Breast epithelium (tissue), 4 donors: Measurements from ENCODE around the gene CFAP91. TPM values are rescaled to one million over a fixed set of nuclear protein-coding genes. Genes with fewer than 3 reads are reported as not detected.
"Not testable (repeated sequence)": the region's sequence is repeated elsewhere in the genome, so short reads cannot be mapped to it uniquely, and the experiment has no call there.

Source experiments
- DNase-seq, 2 donors: peaks; one replicate each; pipeline ENCODE4 v3.0.0-alpha.2; 2019; ENCODE audit warnings: low spot score in 2 of 2
- H3K27ac ChIP-seq, 2 donors: fragments of 200-600 bp; sonication (generic) in 1 of 2; one replicate each; pipeline ENCODE4 v1.5.1; 2016 to 2019; ENCODE audit warnings: mild to moderate bottlenecking in 1 of 2
- H3K27me3 ChIP-seq, 2 donors: fragments of 200-600 bp; sonication (generic) in 1 of 2; one replicate each; pipeline versions ENCODE4 v1.5.1 to v1.6.0; 2017 to 2019; ENCODE audit warnings: control low read depth in 1 of 2, mild to moderate bottlenecking in 1 of 2
- H3K36me3 ChIP-seq: fragments of 200-600 bp; one replicate; pipeline ENCODE4 v1.5.1; 2019
- H3K4me1 ChIP-seq, 2 donors: fragments of 200-600 bp; sonication (generic); one replicate each; pipeline ENCODE4 v1.5.1; 2016 to 2019; ENCODE audit warnings: control low read depth in 1 of 2
- H3K4me3 ChIP-seq, 3 donors: fragments of 200-600 bp; sonication (generic); 1 replicate in 2 of 3; 2 replicates in 1 of 3; pipeline ENCODE4 v1.5.1; 2016 to 2019; ENCODE audit warnings: mild to moderate bottlenecking in 3 of 3, moderate library complexity in 2 of 3
- H3K9me3 ChIP-seq, 2 donors: fragments of 200-600 bp; sonication (generic) in 1 of 2; one replicate each; pipeline ENCODE4 v1.5.1; 2016 to 2019; ENCODE audit warnings: control low read depth in 1 of 2
- CTCF ChIP-seq, 3 donors: fragments of 450-650 bp; IDR thresholded peaks; one replicate each; pipeline ENCODE4 v1.5.1; 2016 to 2017; ENCODE audit warnings: antibody characterized with exemption in 3 of 3, mild to moderate bottlenecking in 3 of 3, moderate library complexity in 3 of 3
- POLR2A ChIP-seq: fragments of 450-650 bp; IDR thresholded peaks from one replicate; pipeline ENCODE4 v1.6.1; 2016; ENCODE audit warnings: antibody characterized with exemption, mild to moderate bottlenecking, moderate library complexity
- POLR2AphosphoS5 ChIP-seq, 3 donors: sonication (generic); formaldehyde crosslinking; IDR thresholded peaks; one replicate each; pipeline ENCODE4 v1.6.1; 2017; ENCODE audit warnings: antibody characterized with exemption in 3 of 3
- intact Hi-C: fragments of 100-400 bp; cut with DNase I; formaldehyde crosslinking; loops from one replicate; pipeline ENCODE4 v1.15.1; 2023; ENCODE audit warnings: low total_unique reads
- total RNA-seq, 3 donors: library from RNA; depleted of rRNA; stranded (reverse); fragments of >200 nt; gene quantifications; one replicate each; pipeline ENCODE4 v1.1.0, GENCODE V29; 2016

The CFAP91 gene
- total RNA-seq, 3 donors from 2014 or later, result 4.3 to 25.2 (median 24.6) TPM

- Histone ChIP-seq H3K9me3 (no peaks in the 10 kb centered on the region), H3K4me1 (peaks cover 0 to 10% of the 10 kb centered on the region in 2 donors), H3K36me3 (no peaks in the 10 kb centered on the region), H3K27me3 (no peaks in the 10 kb centered on the region), H3K27ac (peak overlapping the region; percentile 90 to 95), H3K4me3 (peak overlapping the region; percentile 61 to 83 (median 83))
- TF ChIP-seq POLR2A (no peak), POLR2AphosphoS5 (IDR thresholded peaks at IDR 0.05) (no peak), CTCF (IDR thresholded peaks at IDR 0.05) (no peak)
- DNase-seq, result no peak
- intact Hi-C loops, result no loop called here
Observed at GRCh38 chr3:119676020-119676419, 26.8 kb upstream of the CFAP91 start.

GRCh38 chr3:119676771-119677640 is 25.8 kb upstream of the CFAP91 start, which contains the start of gene COX17:
COX17 (minus strand) TSS chr3:119677406; CDS start chr3:119677310, 96 bp downstream.
- Histone ChIP-seq H3K4me1 (peaks cover 0 to 10% of the 10 kb centered on the region in 2 donors), H3K4me3 (peak within 1 kb of the TSS; percentile 61 to 83 (median 83)), H3K27me3 (no peaks in the 10 kb centered on the region), H3K9me3 (no peaks in the 10 kb centered on the region), H3K27ac (peak within 1 kb of the TSS; percentile 90 to 95), H3K36me3 (no peaks in the 10 kb centered on the region)
- peak; percentile 94 for DNase-seq
- TF ChIP-seq CTCF (IDR thresholded peaks at IDR 0.05) (no peak), POLR2A (peak; percentile 28), POLR2AphosphoS5 (IDR thresholded peaks at IDR 0.05) (peak; percentile 71 to 79 (median 75))
- intact Hi-C loops, result no loop called here

GRCh38 chr3:119677641-119677934 is 25.2 kb upstream of the CFAP91 start:
- intact Hi-C loops, result no loop called here
- Histone ChIP-seq H3K27me3 (no peaks in the 10 kb centered on the region), H3K27ac (peak overlapping the region; percentile 90 to 95), H3K9me3 (no peaks in the 10 kb centered on the region), H3K36me3 (no peaks in the 10 kb centered on the region), H3K4me3 (peak overlapping the region; percentile 61 to 83 (median 83)), H3K4me1 (peaks cover 0 to 10% of the 10 kb centered on the region in 2 donors)
- no peak for DNase-seq
- TF ChIP-seq POLR2AphosphoS5 (IDR thresholded peaks at IDR 0.05) (no peak), POLR2A (no peak), CTCF (IDR thresholded peaks at IDR 0.05) (no peak)

GRCh38 chr3:119678209-119678608 is 24.6 kb upstream of the CFAP91 start:
- H3K27ac ChIP-seq, DNase-seq, H3K9me3 ChIP-seq, intact Hi-C loops, H3K4me3 ChIP-seq, H3K36me3 ChIP-seq, H3K27me3 ChIP-seq: not testable (repeated sequence)
- H3K4me1 ChIP-seq, result peaks cover 0 to 10% of the 10 kb centered on the region in 2 donors

- no peak for TF ChIP-seq CTCF (IDR thresholded peaks at IDR 0.05)
- no peak for TF ChIP-seq POLR2AphosphoS5 (IDR thresholded peaks at IDR 0.05)
- TF ChIP-seq POLR2A, result no peak
- DNase-seq, result no peak
- intact Hi-C loops, result no loop called here
- Histone ChIP-seq H3K9me3 (no peaks in the 10 kb centered on the region), H3K27me3 (no peaks in the 10 kb centered on the region), H3K36me3 (no peaks in the 10 kb centered on the region), H3K27ac (no peak overlapping the region), H3K4me3 (no peak overlapping the region), H3K4me1 (peaks cover 0 to 10% of the 10 kb centered on the region in 2 donors)
Observed at GRCh38 chr3:119679874-119680273, 22.9 kb upstream of the CFAP91 start.
